H1 (cell line): ENCODE data around the gene GFRAL. TPM values are rescaled to one million over a fixed set of nuclear protein-coding genes. Genes with fewer than 3 reads are reported as not detected.
A peak's percentile ranks its signal among the peaks of the same experiment; 100 is the strongest.

Experiments
- CTCF ChIA-PET: fragments of 300-600 bp; sonication (Branson Sonifier 250); formaldehyde crosslinking; loops from one replicate; lab custom pipeline; 2021; ENCODE audit not compliant: partially characterized antibody; lab: Charles Lee
- POLR2A ChIA-PET: fragments of 300-600 bp; sonication (Branson Sonifier 250); formaldehyde crosslinking; loops from one replicate; lab custom pipeline; 2021; ENCODE audit warnings: inconsistent platforms; ENCODE audit not compliant: partially characterized antibody; lab: Charles Lee
- DNase-seq, 2 experiments: peaks; one replicate each; pipeline versions ENCODE4 v3.0.0 to v3.0.0-alpha.2; 2010 to 2022; ENCODE audit warnings: low spot score in 2 of 2, low read depth in 1 of 2, mixed read lengths in 1 of 2
- FAIRE-seq: peaks from 2 replicates; lab custom pipeline; 2011; peaks lifted over from hg19 to GRCh38; lab: Jason Lieb, UNC
- H2AFZ ChIP-seq: 2 replicates; pipeline ENCODE4 v1.8.1; 2012; ENCODE audit warnings: low read length, inconsistent platforms
- H2AK5ac ChIP-seq: 2 replicates; pipeline ENCODE4 v1.6.1; 2013; ENCODE audit warnings: low read depth, low read length
- H2BK120ac ChIP-seq: replicated peaks from 2 replicates; pipeline ENCODE3; 2013; ENCODE audit warnings: low read depth, low read length, inconsistent platforms
- H2BK12ac ChIP-seq: 2 replicates; pipeline ENCODE4 v1.6.1; 2013; ENCODE audit warnings: low read depth, low read length
- H2BK15ac ChIP-seq: 2 replicates; pipeline ENCODE4 v1.6.1; 2013; ENCODE audit warnings: low read length
- H2BK20ac ChIP-seq: 2 replicates; pipeline ENCODE4 v1.6.1; 2013; ENCODE audit warnings: low read length
- H2BK5ac ChIP-seq: 2 replicates; pipeline ENCODE4 v1.6.1; 2013; ENCODE audit warnings: low read depth, low read length
- H3K14ac ChIP-seq: 2 replicates; pipeline ENCODE4 v1.6.1; 2013; ENCODE audit warnings: inconsistent platforms; ENCODE audit not compliant: insufficient read length
- H3K18ac ChIP-seq: 2 replicates; pipeline ENCODE4 v1.6.1; 2013; ENCODE audit warnings: low read length; ENCODE audit errors: extremely low read depth
- H3K23ac ChIP-seq: 2 replicates; pipeline ENCODE4 v1.6.1; 2013; ENCODE audit warnings: inconsistent platforms; ENCODE audit not compliant: insufficient read length
- H3K23me2 ChIP-seq: 2 replicates; pipeline ENCODE4 v1.6.1; 2013; ENCODE audit warnings: low read depth, low read length
- H3K27ac ChIP-seq: 2 replicates; pipeline ENCODE4 v1.6.1; 2011; ENCODE audit warnings: low read depth, low read length, inconsistent platforms
- H3K27me3 ChIP-seq, 4 experiments: replicated peaks in 1 of 4; 1 replicate in 1 of 4; 2 replicates in 3 of 4; pipeline versions ENCODE4 v1.6.1 to v1.8.1; 2011 to 2013; ENCODE audit warnings: low read length in 3 of 4, mild to moderate bottlenecking in 3 of 4, inconsistent platforms in 2 of 4, mixed read lengths in 2 of 4, moderate library complexity in 1 of 4; ENCODE audit not compliant: control insufficient read depth in 3 of 4, insufficient read depth in 3 of 4; ENCODE audit errors: extremely low read depth in 1 of 4
- H3K36me3 ChIP-seq, 4 experiments: 2 replicates each; pipeline versions ENCODE4 v1.6.1 to v1.8.1; 2011 to 2013; ENCODE audit warnings: mild to moderate bottlenecking in 4 of 4, low read length in 3 of 4, moderate library complexity in 2 of 4, control low read depth in 1 of 4, inconsistent platforms in 1 of 4; ENCODE audit not compliant: insufficient read depth in 4 of 4, control insufficient read depth in 2 of 4
- H3K4ac ChIP-seq: replicated peaks from 2 replicates; pipeline ENCODE3; 2013; ENCODE audit warnings: low read length, low read depth, mixed read lengths, inconsistent platforms; ENCODE audit not compliant: insufficient read length
- H3K4me1 ChIP-seq, 4 experiments: replicated peaks in 1 of 4; 1 replicate in 1 of 4; 2 replicates in 3 of 4; pipeline versions ENCODE4 v1.6.1 to v1.8.1; 2011 to 2013; ENCODE audit warnings: low read length in 3 of 4, inconsistent platforms in 2 of 4, mixed read lengths in 1 of 4; ENCODE audit not compliant: insufficient read depth in 4 of 4, control insufficient read depth in 3 of 4
- H3K4me2 ChIP-seq, 2 experiments: 2 replicates each; pipeline versions ENCODE4 v1.6.1 to v1.8.1; 2011 to 2013; ENCODE audit warnings: low read depth in 2 of 2, low read length in 2 of 2, control low read depth in 1 of 2, inconsistent platforms in 1 of 2, mild to moderate bottlenecking in 1 of 2; ENCODE audit not compliant: insufficient read depth in 1 of 2
- H3K4me3 ChIP-seq, 4 experiments: fragments of 200-600, 300-600 bp in 1 of 4; sonication (generic), shearing (Covaris generic), sonication (Bioruptor Twin) in 1 of 4; 2 replicates each; pipeline versions ENCODE4 v1.5.1 to v1.8.1; 2011 to 2016; ENCODE audit warnings: low read length in 4 of 4, low read depth in 3 of 4, control low read depth in 2 of 4, inconsistent platforms in 2 of 4, mild to moderate bottlenecking in 2 of 4, mixed read lengths in 1 of 4, moderate library complexity in 1 of 4; ENCODE audit not compliant: insufficient read depth in 2 of 4; ENCODE audit errors: extremely low read depth in 1 of 4
- H3K56ac ChIP-seq: replicated peaks from 2 replicates; pipeline ENCODE3; 2013; ENCODE audit warnings: low read depth, mild to moderate bottlenecking, mixed read lengths, low read length, inconsistent platforms; ENCODE audit not compliant: insufficient read length
- H3K79me1 ChIP-seq: 2 replicates; pipeline ENCODE4 v1.6.1; 2013; ENCODE audit warnings: low read depth, low read length, control low read depth
- H3K79me2 ChIP-seq, 2 experiments: 2 replicates each; pipeline versions ENCODE4 v1.6.1 to v1.8.1; 2012 to 2013; ENCODE audit warnings: low read length in 2 of 2, mild to moderate bottlenecking in 2 of 2, inconsistent platforms in 1 of 2; ENCODE audit not compliant: insufficient read depth in 2 of 2, control insufficient read depth in 1 of 2
- H3K9ac ChIP-seq, 4 experiments: replicated peaks in 1 of 4; 1 replicate in 1 of 4; 2 replicates in 3 of 4; pipeline versions ENCODE4 v1.6.1 to v1.8.1; 2011 to 2013; ENCODE audit warnings: low read depth in 3 of 4, low read length in 3 of 4, control low read depth in 2 of 4, mild to moderate bottlenecking in 2 of 4, moderate library complexity in 2 of 4, inconsistent platforms in 1 of 4; ENCODE audit errors: extremely low read depth in 1 of 4
- H3K9me3 ChIP-seq, 2 experiments: 2 replicates each; pipeline versions ENCODE4 v1.6.1 to v1.8.1; 2012 to 2013; ENCODE audit warnings: mild to moderate bottlenecking in 2 of 2, moderate library complexity in 2 of 2, control low read depth in 1 of 2, inconsistent platforms in 1 of 2, low read depth in 1 of 2, low read length in 1 of 2, mixed read lengths in 1 of 2; ENCODE audit not compliant: insufficient read depth in 2 of 2
- H4K20me1 ChIP-seq, 2 experiments: replicated peaks in 1 of 2; 2 replicates each; pipeline versions ENCODE3 to v1.8.1; 2011 to 2013; ENCODE audit warnings: inconsistent platforms in 2 of 2, low read length in 2 of 2, mild to moderate bottlenecking in 1 of 2; ENCODE audit not compliant: insufficient read depth in 2 of 2, control insufficient read depth in 1 of 2
- H4K5ac ChIP-seq: 2 replicates; pipeline ENCODE4 v1.6.1; 2013; ENCODE audit warnings: low read length, low read depth, mixed read lengths, inconsistent platforms; ENCODE audit not compliant: insufficient read length
- H4K8ac ChIP-seq: 2 replicates; pipeline ENCODE4 v1.8.0; 2013; ENCODE audit warnings: mild to moderate bottlenecking, moderate library complexity, low read length, inconsistent platforms; ENCODE audit not compliant: insufficient read depth; ENCODE audit errors: extremely low read depth
- H4K91ac ChIP-seq: replicated peaks from 2 replicates; pipeline ENCODE3; 2013; ENCODE audit warnings: low read length, mixed read lengths, inconsistent platforms; ENCODE audit not compliant: insufficient read length
- BRCA1 ChIP-seq: IDR thresholded peaks from 2 replicates; pipeline ENCODE4 v1.6.1; 2012; ENCODE audit warnings: low read depth, low read length, improper control_type of control experiment
- RAD21 ChIP-seq, 2 experiments: IDR thresholded peaks in 1 of 2; conservative IDR thresholded peaks in 1 of 2; 2 replicates each; pipeline ENCODE4 v1.6.1; 2011; ENCODE audit warnings: low read depth in 2 of 2, low read length in 2 of 2, improper control_type of control experiment in 1 of 2, inconsistent platforms in 1 of 2, mild to moderate bottlenecking in 1 of 2, moderate library complexity in 1 of 2
- RBBP5 ChIP-seq: IDR thresholded peaks from 2 replicates; pipeline ENCODE4 v1.7.1; 2012; ENCODE audit warnings: low read depth, mild to moderate bottlenecking, inconsistent platforms, low read length, moderate library complexity, borderline replicate concordance
- SRF ChIP-seq: IDR thresholded peaks from 2 replicates; pipeline ENCODE4 v1.6.1; 2011; ENCODE audit warnings: mild to moderate bottlenecking, low read depth, low read length, moderate library complexity
- SUZ12 ChIP-seq: fragments of 200-600 bp; sonication (generic); IDR thresholded peaks from 2 replicates; pipeline ENCODE4 v1.6.1; 2012; ENCODE audit warnings: mild to moderate bottlenecking, inconsistent platforms, low read length, moderate library complexity, mixed read lengths
- TAF7 ChIP-seq: optimal IDR thresholded peaks from 2 replicates; pipeline ENCODE3; 2011; ENCODE audit warnings: low read depth, mild to moderate bottlenecking, inconsistent platforms, low read length, moderate library complexity, borderline replicate concordance
- TBP ChIP-seq: IDR thresholded peaks from 2 replicates; pipeline ENCODE4 v1.6.1; 2011; ENCODE audit warnings: low read depth, low read length, improper control_type of control experiment
- WGBS, 2 experiments: shearing (Covaris generic) in 1 of 2; methylation state at CpG; one replicate each; pipeline versions ENCODE4 v1.1.6 to v1.1.7; 2013 to 2015; ENCODE audit warnings: low lambda C conversion rate in 2 of 2, mixed read lengths in 2 of 2, inconsistent platforms in 1 of 2, low coverage in 1 of 2, missing lambda C conversion rate in 1 of 2; ENCODE audit not compliant: insufficient replicate concordance in 2 of 2, insufficient coverage in 1 of 2, insufficient read length in 1 of 2; ENCODE audit errors: extremely low coverage in 1 of 2, missing lambda C conversion rate in 1 of 2; 5-methylcytosine and 5-hydroxymethylcytosine counted together
- polyA plus RNA-seq, 7 experiments: library from polyadenylated mRNA; depleted of rRNA in 3 of 7; stranded (reverse) in 5 of 7; unstranded in 2 of 7; fragments of >200 nt in 5 of 7; fragments of 200-250 nt in 2 of 7; gene quantifications; 1 replicate in 5 of 7; 2 replicates in 1 of 7; 4 replicates in 1 of 7; pipeline versions ENCODE4 v1.2.1 to v1.2.3, GENCODE V29; 2011 to 2013; ENCODE audit warnings: missing spikeins in 2 of 7, mixed read lengths in 2 of 7
- total RNA-seq: library from RNA; stranded (reverse); fragmentation: NEBNext Ultra II Directional; extraction: Animal tissue kit (Norgen Biotek cat#: 25700); gene quantifications from 2 replicates; pipeline ENCODE4 v1.2.1, GENCODE V29; 2021
- TF ChIP-seq, protein P1 (sequence below): IDR thresholded peaks from 2 replicates; pipeline ENCODE4 v1.6.1; 2012; ENCODE audit warnings: low read length, inconsistent platforms
- TF ChIP-seq, protein P2 (sequence below), 3 experiments: IDR thresholded peaks; 1 replicate in 2 of 3; 2 replicates in 1 of 3; pipeline versions ENCODE4 v1.5.1 to v1.6.1; 2011; ENCODE audit warnings: low read length in 3 of 3, mild to moderate bottlenecking in 3 of 3, inconsistent platforms in 2 of 3, low read depth in 1 of 3, moderate library complexity in 1 of 3; ENCODE audit not compliant: insufficient read depth in 1 of 3; ENCODE audit errors: control extremely low read depth in 1 of 3

Gene GFRAL
- total and polyA plus RNA-seq, 2 of the 8 experiments (the other 6 are each of a cell fraction or from before 2014, with no cell fraction given) = not detected

DNA sequence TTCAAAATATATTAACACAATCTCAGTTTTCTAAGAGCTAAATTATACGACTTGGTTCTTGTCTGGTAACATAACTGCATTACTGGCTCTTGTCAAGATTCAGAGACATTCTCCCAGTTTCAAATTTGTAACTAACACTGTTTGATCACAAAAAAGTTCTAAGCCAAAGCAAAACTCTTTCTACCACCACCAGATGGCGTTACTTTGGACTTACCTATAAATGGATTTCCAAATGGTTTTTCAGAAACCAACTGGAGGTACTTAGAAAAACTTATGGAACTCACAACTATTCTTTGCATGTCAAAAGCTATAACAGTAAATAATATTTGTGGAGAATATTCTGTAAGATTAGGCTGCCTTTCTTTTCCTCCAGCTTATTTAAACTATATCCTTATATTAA is 34.2 kb upstream of the GFRAL start:
- no peak overlapping the region for H2BK5ac ChIP-seq
- H4K20me1 ChIP-seq = no peaks in the 10 kb centered on the region
- H2BK15ac ChIP-seq = no peak overlapping the region
- no peak overlapping the region for H3K14ac ChIP-seq
- H4K8ac ChIP-seq = no peak overlapping the region
- H3K27me3 ChIP-seq = no peaks in the 10 kb centered on the region
- H3K4me3 ChIP-seq = no peak overlapping the region
- no peaks in the 10 kb centered on the region for H3K36me3 ChIP-seq
- no peak overlapping the region for H3K27ac ChIP-seq
- no peak overlapping the region for H2AFZ ChIP-seq
- no peak overlapping the region for H3K9ac ChIP-seq
- H4K5ac ChIP-seq = no peak overlapping the region
- H2BK120ac ChIP-seq = no peak overlapping the region
- H3K4me2 ChIP-seq = no peak overlapping the region
- no peaks in the 10 kb centered on the region for H3K4me1 ChIP-seq
- no peak overlapping the region for H2BK12ac ChIP-seq
- no peaks in the 10 kb centered on the region for H3K79me1 ChIP-seq
- H3K23me2 ChIP-seq = no peaks in the 10 kb centered on the region
- H4K91ac ChIP-seq = no peak overlapping the region
- no peaks in the 10 kb centered on the region for H3K79me2 ChIP-seq
- ChIA-PET CTCF (interaction anchor here (0.6 to 2.2 kb wide), 26 partner anchors 9 to 1802 kb away, joined by 3 to 12 read pairs (median 4); no protein-coding TSS in a partner anchor), POLR2A (no interaction called here)
- FAIRE-seq (peak; percentile 13), DNase-seq (no peak)
- no peak overlapping the region for H3K18ac ChIP-seq
- no peak overlapping the region for H2BK20ac ChIP-seq
- no peak overlapping the region for H3K4ac ChIP-seq
- no peak overlapping the region for H2AK5ac ChIP-seq
- H3K56ac ChIP-seq = no peak overlapping the region
- no peaks in the 10 kb centered on the region for H3K9me3 ChIP-seq
- 35% methylated on average over 2 of the region's 2 CpGs; no CpG with 5 or more reads in 1 of the 2 experiments for WGBS, 2 experiments
- no peak overlapping the region for H3K23ac ChIP-seq
- no peak for TF ChIP-seq RBBP5
- no peak for TF ChIP-seq TAF7
- TF ChIP-seq, protein P1, sequence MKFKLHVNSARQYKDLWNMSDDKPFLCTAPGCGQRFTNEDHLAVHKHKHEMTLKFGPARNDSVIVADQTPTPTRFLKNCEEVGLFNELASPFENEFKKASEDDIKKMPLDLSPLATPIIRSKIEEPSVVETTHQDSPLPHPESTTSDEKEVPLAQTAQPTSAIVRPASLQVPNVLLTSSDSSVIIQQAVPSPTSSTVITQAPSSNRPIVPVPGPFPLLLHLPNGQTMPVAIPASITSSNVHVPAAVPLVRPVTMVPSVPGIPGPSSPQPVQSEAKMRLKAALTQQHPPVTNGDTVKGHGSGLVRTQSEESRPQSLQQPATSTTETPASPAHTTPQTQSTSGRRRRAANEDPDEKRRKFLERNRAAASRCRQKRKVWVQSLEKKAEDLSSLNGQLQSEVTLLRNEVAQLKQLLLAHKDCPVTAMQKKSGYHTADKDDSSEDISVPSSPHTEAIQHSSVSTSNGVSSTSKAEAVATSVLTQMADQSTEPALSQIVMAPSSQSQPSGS = no peak
- no peak for TF ChIP-seq SRF
- no peak for TF ChIP-seq SUZ12
- no peak for TF ChIP-seq BRCA1
- no peak for TF ChIP-seq TBP
- TF ChIP-seq, protein P2, sequence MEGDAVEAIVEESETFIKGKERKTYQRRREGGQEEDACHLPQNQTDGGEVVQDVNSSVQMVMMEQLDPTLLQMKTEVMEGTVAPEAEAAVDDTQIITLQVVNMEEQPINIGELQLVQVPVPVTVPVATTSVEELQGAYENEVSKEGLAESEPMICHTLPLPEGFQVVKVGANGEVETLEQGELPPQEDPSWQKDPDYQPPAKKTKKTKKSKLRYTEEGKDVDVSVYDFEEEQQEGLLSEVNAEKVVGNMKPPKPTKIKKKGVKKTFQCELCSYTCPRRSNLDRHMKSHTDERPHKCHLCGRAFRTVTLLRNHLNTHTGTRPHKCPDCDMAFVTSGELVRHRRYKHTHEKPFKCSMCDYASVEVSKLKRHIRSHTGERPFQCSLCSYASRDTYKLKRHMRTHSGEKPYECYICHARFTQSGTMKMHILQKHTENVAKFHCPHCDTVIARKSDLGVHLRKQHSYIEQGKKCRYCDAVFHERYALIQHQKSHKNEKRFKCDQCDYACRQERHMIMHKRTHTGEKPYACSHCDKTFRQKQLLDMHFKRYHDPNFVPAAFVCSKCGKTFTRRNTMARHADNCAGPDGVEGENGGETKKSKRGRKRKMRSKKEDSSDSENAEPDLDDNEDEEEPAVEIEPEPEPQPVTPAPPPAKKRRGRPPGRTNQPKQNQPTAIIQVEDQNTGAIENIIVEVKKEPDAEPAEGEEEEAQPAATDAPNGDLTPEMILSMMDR (IDR thresholded peaks at IDR 0.05; ENCODE audit: control extremely low read depth in 1 of 3, insufficient read depth in 1 of 3, low read depth in 1 of 3, low read length in 3 of 3) = peak in 1 of 3 experiments; percentile 49; a peak in 2 of 4 replicates
- TF ChIP-seq RAD21 (IDR thresholded peaks at IDR 0.05 in 1 of 2, conservative IDR thresholded peaks at IDR 0.05 in 1 of 2; ENCODE audit: low read depth in 2 of 2, low read length in 2 of 2) = peak in 1 of 2 experiments; percentile 38; a peak in 2 of 4 replicates
